ENCODE data around the gene TEX264.
A peak's percentile ranks its signal among the peaks of the same experiment; 100 is the strongest.

The TEX264 gene

GRCh38 chr3:51679777-51680176 lies 8.7 kb downstream of the TEX264 start:
- Histone ChIP-seq H3K4me3 (ENCODE audit: low read length, poor library complexity, severe bottlenecking) (no peak overlapping the region), H3F3A (ENCODE audit: low read depth) (no peaks in the 10 kb centered on the region), H3K79me2 (ENCODE audit: insufficient read depth, low read length) (peaks cover 82% of the 10 kb centered on the region), H2AFZ (ENCODE audit: low read length) (no peak overlapping the region), H3K4me1 (ENCODE audit: insufficient read depth, low read length, poor library complexity, severe bottlenecking) (peaks cover 69% of the 10 kb centered on the region), H4K20me1 (ENCODE audit: insufficient read depth, low read length, poor library complexity, severe bottlenecking) (peaks cover 3% of the 10 kb centered on the region), H3K9me2 (replicated peaks; ENCODE audit: low read depth, low read length) (no peaks in the 10 kb centered on the region), H3K27me3 (ENCODE audit: insufficient read depth, low read length, poor library complexity, severe bottlenecking) (no peaks in the 10 kb centered on the region), H3K9ac (ENCODE audit: low read depth, low read length, poor library complexity, severe bottlenecking) (peak overlapping the region; percentile 12), H3K36me3 (ENCODE audit: insufficient read depth, low read length) (peaks cover 6% of the 10 kb centered on the region; the same call in 1 of the 2 replicates), H3K4me2 (ENCODE audit: low read depth, low read length, poor library complexity, severe bottlenecking) (peak overlapping the region; percentile 89), H3K9me3 (ENCODE audit: insufficient read depth, low read depth, low read length) (no peaks in the 10 kb centered on the region)
- no peak for TF ChIP-seq EZH2phosphoT487 (IDR thresholded peaks at IDR 0.05; ENCODE audit: borderline replicate concordance)
- no peak for TF ChIP-seq CTCF (conservative IDR thresholded peaks at IDR 0.05; ENCODE audit: low read length)

GRCh38 chr3:51680196-51680595 lies 9.1 kb downstream of the TEX264 start:
- Histone ChIP-seq H4K20me1 (ENCODE audit: insufficient read depth, low read length, poor library complexity, severe bottlenecking) (peaks cover 3% of the 10 kb centered on the region), H3K4me2 (ENCODE audit: low read depth, low read length, poor library complexity, severe bottlenecking) (peak overlapping the region; percentile 89), H2AFZ (ENCODE audit: low read length) (no peak overlapping the region), H3K9me2 (replicated peaks; ENCODE audit: low read depth, low read length) (no peaks in the 10 kb centered on the region), H3K79me2 (ENCODE audit: insufficient read depth, low read length) (peaks cover 84% of the 10 kb centered on the region), H3K4me3 (ENCODE audit: low read length, poor library complexity, severe bottlenecking) (no peak overlapping the region), H3K36me3 (ENCODE audit: insufficient read depth, low read length) (peaks cover 10% of the 10 kb centered on the region; the same call in 1 of the 2 replicates), H3K9me3 (ENCODE audit: insufficient read depth, low read depth, low read length) (no peaks in the 10 kb centered on the region), H3K4me1 (ENCODE audit: insufficient read depth, low read length, poor library complexity, severe bottlenecking) (peaks cover 69% of the 10 kb centered on the region), H3K9ac (ENCODE audit: low read depth, low read length, poor library complexity, severe bottlenecking) (peak overlapping the region; percentile 66), H3K27me3 (ENCODE audit: insufficient read depth, low read length, poor library complexity, severe bottlenecking) (no peaks in the 10 kb centered on the region), H3F3A (ENCODE audit: low read depth) (no peaks in the 10 kb centered on the region; the same call in 1 of the 2 replicates)
- no peak for TF ChIP-seq EZH2phosphoT487 (IDR thresholded peaks at IDR 0.05; ENCODE audit: borderline replicate concordance)
- TF ChIP-seq CTCF (conservative IDR thresholded peaks at IDR 0.05; ENCODE audit: low read length) = no peak

GRCh38 chr3:51680663-51681230 lies 9.7 kb downstream of the TEX264 start:
- H3K36me3 ChIP-seq (ENCODE audit: insufficient read depth, low read length) = peaks cover 13% of the 10 kb centered on the region; the same call in 1 of the 2 replicates
- no peak for TF ChIP-seq EZH2phosphoT487 (IDR thresholded peaks at IDR 0.05; ENCODE audit: borderline replicate concordance)
- no peak for TF ChIP-seq CTCF (conservative IDR thresholded peaks at IDR 0.05; ENCODE audit: low read length)
- no peaks in the 10 kb centered on the region for H3K27me3 ChIP-seq (ENCODE audit: insufficient read depth, low read length, poor library complexity, severe bottlenecking)
- no peaks in the 10 kb centered on the region for H3K9me3 ChIP-seq (ENCODE audit: insufficient read depth, low read depth, low read length)
- H3F3A ChIP-seq (ENCODE audit: low read depth) = no peaks in the 10 kb centered on the region; the same call in 1 of the 2 replicates
- no peak overlapping the region for H2AFZ ChIP-seq (ENCODE audit: low read length)
- peak overlapping the region; percentile 66 for H3K9ac ChIP-seq (ENCODE audit: low read depth, low read length, poor library complexity, severe bottlenecking)
- peaks cover 3% of the 10 kb centered on the region for H4K20me1 ChIP-seq (ENCODE audit: insufficient read depth, low read length, poor library complexity, severe bottlenecking)
- H3K79me2 ChIP-seq (ENCODE audit: insufficient read depth, low read length) = peaks cover 80% of the 10 kb centered on the region
- peaks cover 71% of the 10 kb centered on the region for H3K4me1 ChIP-seq (ENCODE audit: insufficient read depth, low read length, poor library complexity, severe bottlenecking)
- peak overlapping the region; percentile 64 for H3K4me3 ChIP-seq (ENCODE audit: low read length, poor library complexity, severe bottlenecking)
- H3K9me2 ChIP-seq (replicated peaks; ENCODE audit: low read depth, low read length) = no peaks in the 10 kb centered on the region
- H3K4me2 ChIP-seq (ENCODE audit: low read depth, low read length, poor library complexity, severe bottlenecking) = peak overlapping the region; percentile 89

All from Loucy (cell line).